ENCODE measurements around the gene TMC7. TPM values are rescaled to one million over a fixed set of nuclear protein-coding genes. Genes with fewer than 3 reads are reported as not detected.

The TMC7 gene
- total RNA-seq, 1 donor from 2014 or later = 3.3 TPM

DNA sequence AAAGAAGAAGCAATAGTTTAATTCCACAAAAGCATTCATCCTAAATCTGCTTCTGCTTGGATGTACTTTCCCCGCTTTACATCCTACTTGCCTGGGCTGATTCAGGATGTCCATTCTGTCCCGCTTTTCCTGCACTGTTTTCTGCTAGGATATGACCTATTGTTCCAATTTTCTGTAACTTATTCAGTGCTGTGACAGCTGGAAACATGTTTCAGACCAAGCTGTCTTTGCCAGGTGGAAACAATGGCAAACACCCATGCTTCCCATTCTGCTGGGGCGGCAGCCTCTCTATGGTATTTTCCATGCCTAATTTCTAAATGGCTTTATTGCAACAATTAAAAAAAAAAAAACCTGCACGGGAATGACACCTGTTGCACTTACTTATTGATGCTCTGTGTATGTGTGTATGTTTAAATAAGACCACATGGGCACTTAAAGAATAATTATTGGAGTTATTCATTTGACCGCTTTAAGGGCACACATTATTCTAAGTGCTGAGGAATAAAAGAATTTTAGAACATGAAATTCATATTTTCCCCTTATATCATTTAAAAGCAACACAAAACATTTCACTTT, 104.7 kb downstream of the TMC7 start:
- DNase-seq (ENCODE audit: low read depth, low spot score) = no peak

DNA sequence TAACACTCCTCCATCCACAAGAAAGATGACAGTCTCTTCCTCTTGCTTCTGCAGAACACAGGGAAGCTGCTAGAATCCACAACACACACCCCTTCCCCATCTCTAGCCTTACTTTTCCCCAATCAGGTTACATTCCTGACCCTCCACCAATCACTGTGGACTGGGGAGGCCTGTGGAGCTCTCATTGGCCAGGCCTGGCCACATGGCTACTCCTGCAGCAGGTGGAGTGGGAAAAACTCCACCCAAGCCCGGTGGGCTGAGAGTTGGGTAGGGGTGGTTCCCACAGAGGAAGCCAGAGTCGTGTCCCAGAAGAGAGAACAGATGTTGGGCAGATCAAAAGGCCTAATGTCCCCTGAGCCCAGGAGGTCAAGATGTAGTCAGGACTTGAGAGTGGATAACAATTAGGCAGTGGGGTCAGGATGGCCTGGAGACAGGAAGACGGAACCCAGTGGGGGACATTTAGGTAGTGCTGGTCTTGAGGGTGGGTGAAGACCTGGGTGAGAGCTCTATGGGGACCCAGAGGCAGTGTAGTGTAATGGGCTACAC, 105.7 kb downstream of the TMC7 start:
- no peak for DNase-seq (ENCODE audit: low read depth, low spot score)

DNA sequence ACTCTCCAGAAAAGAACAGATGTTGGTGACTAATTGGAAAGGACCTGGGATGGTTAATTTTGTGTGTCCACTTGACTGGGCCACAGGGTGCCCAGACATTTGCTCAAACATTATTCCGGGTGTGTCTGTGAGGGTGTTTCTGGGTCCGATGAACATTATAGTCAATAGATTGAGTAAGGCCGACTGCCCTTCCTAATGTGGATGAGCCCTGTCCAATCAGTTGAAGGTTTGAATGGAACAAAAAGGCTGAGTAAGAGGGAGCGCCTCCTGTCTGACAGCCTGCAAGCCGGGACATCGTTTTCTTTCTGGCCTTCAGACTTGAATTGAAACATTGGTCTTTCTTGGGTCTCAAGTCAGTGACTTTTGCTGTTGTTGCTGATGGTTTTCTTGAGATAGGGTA, 107.2 kb downstream of the TMC7 start:
- no peak for DNase-seq (ENCODE audit: low read depth, low spot score)

DNA sequence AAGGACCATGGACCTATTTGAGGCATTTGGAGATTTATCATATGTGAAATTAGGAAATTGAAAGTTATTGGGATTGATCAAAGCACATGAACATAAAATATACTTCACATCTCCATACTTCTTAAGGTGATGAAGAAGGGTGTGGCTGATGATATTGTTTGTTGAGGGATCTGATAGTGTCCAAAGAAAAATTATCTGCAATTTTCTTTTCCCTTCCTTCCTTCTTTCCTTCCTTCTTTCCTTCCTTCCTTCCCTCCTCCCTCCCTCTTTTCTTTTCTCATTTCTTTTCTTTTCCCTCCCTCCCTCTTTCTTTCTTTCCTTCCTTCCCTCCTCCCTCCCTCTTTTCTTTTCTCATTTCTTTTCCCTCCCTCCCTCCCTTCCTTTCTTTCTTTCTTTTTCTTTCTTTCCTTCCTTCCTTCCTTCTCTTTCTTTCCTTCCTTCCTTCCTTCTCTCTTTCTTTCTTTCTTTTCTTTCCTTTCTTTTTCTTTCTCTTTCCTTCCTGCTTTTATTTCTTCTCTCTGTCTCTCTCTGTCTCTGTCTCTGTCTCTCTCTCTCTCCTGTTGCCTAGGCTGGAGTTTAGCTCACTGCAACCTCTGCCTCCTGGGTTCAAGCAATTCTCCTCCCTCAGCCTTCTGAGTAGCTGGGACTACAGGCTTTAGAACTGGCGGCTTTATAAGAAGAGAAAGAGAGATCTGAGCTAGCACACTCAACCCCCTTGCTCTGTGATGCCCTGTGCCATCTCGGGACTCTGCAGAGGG, 109.1 kb downstream of the TMC7 start:
- no peak for DNase-seq (ENCODE audit: low read depth, low spot score)

DNA sequence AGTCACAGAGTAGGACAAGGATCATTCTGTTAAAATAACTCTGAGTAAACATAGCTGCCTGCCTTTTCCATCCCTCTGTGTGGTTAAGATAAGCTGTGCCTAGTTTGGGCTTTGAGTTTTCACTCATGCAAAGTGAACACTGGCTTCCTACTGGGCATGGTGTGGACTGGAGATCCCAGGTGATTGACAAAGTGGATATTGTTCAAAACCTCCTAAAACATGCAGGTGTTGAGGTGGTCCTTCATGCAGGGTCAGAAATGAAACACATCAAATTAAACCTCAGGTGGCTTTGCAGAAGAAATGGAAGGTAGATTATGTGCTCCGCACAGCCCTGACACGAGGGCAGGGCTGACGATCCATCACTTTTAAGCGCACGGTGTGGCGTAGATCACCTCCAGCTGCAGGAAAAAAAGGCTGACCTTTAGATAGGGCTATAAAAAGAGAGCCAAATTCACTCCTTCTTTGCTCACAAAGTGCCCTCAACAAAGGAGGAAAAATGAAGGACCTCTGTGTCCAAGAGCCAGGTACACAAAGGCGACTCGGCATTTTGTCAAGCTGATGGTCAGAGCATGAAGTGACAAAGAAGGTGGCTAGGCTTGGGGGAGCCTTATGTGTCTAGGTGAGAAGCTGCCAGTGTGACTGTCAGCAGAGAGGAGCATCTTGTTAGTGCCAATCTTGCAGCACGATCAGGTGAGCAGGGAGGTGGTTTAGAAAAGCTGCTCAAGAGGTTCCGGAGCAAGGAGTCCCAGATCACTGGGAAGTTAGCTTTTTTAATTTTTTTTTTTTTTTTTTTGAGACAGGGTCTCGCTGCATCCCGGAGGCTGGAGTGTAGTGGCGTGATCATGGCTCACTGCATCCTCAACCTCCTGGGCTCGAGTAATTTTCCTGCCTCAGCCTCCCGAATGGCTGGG, 110.2 kb downstream of the TMC7 start:
- DNase-seq (ENCODE audit: low read depth, low spot score) = no peak

DNA sequence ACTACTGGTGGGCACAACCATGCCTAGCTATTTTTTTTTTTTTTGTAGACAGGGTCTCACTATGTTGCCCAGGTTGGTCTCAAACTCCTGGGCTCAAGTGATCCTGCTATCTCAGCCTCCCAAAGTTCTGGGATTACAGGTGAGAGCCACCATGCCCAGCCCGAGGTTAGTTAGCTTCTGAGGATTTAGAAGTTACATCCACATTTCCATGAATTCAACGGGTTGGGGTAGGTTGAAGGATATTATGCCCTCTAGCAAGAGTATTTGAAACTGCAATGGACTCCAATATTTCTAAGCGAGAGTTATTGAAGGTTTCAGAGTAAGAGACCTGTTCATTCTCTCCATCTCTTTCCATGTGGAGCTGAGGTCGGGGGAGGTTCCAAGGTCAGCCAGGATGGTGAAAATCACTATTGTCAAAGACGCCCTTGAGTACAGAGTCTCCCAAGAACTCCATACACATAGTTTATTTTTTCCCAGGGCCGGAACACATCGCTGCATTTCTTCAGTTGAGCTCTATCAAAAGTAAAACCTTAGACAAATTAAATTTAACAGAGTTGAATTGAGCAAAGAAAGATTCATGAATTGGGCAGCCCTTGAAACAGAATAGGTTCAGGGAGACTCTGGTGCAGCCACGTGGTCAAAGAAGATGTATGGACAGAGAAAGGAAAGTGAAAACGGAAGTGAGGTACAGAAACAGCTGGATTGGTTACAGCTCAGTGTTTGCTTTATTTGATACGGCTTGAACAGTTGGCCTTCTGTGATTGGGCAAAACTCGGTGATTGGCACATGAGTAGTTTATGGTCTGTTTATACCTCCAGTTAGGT, 111.0 kb downstream of the TMC7 start:
- DNase-seq (ENCODE audit: low read depth, low spot score) = no peak

DNA sequence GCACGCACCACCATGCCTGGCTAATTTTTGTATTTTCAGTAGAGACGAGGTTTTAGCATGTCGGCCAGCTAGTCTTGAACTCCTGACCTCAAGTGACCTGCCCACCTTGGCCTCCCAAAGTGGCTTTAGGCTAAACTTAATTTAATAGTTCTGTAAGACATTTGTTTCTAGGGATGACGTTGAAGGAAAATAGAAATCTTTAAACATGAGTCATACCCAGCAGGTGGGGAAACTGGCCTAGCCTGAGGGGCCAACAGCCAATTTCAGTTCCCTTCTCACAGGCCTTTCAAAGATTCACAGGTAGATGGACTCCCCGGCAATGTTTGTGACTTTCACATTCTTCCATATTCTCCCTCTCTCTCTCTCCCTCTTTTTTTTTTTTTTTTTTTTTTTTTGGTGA, 111.9 kb downstream of the TMC7 start:
- no peak for DNase-seq (ENCODE audit: low read depth, low spot score)

DNA sequence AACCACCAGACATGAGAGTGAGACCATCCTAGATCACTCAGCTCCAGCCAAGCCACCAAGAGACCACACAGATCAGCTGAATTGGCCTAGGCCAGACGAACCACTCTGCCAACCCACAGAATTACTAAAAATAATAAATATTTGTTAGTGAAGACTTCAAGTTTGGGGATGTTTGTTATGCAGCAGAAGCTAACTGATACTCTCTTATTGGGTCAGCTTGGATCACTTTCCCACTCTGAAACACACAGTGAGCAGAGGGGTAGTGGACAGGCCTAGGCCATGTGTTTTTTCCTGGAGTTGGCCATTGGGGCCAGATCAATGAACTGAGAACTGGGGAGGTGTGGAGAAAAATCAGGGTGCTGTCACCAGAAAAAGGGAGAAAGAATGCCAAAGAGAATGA, 114.4 kb downstream of the TMC7 start:
- DNase-seq (ENCODE audit: low read depth, low spot score) = no peak

DNA sequence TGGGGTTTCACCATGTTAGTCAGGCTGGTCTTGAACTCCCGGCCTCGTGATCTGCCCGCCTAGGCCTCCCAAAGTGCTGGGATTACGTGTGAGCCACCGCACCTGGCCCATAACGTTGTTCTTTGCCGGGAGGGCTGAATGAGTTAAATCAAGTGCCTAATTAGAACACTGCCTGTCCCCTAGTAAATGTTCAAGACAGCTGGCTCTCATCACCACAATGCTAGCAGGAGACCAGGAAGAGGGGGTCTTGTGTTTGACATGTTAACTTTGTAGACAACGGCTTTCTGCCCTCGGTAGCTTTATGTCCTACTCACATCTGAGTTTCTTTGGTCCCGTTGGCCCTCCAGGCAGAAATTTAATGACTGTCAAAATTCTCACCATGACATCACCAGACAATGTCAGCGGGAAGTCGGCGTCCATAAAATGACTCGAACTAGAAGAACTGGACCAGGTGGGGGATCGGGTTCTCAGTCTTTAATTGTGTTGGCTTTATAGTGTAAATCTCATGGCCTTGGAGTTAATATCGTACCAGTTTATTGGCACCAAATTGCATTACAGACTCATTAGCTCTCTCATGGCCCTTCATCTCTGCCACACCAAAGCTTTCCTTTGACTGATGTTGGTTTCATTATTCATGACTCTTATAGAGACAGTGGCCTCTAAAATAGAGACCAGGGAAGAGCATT, 118.6 kb downstream of the TMC7 start:
- DNase-seq (ENCODE audit: low read depth, low spot score) = no peak

DNA sequence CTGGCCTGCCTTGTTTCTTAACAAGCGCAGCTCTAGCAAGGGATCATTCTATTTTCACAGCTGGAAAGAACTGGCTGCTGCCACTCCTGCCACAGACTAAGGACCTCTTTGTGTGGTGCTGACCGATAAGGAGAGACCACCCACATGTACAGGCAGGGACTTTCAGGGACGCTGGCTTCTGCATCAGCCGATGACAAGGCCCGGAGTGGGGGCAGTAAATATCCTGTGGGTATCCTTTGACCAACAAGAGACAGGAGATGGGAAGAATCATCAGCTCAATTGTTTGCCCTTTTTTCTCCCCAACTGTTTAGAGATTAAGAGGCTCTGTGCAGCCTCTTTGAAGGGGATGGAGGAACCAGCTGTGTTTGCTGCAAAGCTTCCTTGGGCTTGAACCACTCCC, 120.9 kb downstream of the TMC7 start:
- DNase-seq (ENCODE audit: low read depth, low spot score) = no peak

DNA sequence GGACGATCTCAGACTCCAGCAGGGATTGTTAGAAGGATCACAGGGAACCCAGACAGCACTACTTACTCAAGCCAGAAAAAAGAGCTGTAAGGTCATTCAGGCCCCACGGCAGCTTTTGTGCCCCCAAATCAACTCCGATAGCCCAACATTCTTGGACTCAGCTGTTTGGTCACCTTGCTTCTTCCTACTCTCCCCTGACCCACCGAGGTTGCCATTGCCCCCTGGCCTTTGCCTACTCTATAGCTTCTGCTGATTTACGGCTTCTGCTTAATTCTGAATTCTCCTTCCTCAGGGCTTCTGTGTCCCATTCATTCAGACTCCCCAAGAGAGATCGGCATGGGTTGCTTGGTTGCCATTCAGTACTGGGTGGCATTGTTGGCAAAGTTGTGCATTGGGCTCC, 121.4 kb downstream of the TMC7 start:
- DNase-seq (ENCODE audit: low read depth, low spot score) = no peak

DNA sequence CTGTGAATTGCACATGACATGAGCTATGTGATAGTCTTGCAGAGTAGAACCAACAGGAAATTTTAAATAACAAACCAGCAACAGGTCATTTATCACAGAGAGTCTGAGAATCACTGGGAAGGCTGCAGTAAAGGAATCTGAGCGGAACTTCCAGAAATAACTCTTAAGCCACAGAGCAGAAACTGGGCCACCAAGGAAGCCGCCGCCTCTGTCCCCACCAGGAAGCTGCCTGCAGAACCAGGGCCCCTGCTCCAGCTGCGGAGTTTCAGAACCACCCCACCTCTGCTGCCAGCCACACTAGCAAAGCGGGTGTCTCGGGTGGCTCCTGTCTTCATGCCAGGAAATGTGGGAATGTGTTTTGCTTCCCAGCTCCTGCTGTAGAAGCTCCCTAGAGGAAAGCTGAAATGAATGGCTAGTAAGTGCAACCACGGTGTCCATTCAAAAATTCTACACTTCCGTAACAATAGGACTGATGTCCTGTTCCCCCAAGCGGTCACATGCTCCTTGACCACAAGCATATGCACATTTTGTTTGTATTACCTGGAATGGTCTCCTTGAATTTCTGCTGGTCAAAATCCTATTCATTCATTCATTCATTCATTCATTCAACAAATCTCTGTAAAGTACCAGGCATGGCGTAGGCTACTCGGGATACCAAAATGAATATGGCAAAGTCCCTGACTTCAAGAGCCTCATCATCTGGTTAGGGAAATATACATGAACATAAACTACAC, 122.3 kb downstream of the TMC7 start:
- DNase-seq (ENCODE audit: low read depth, low spot score) = no peak

DNA sequence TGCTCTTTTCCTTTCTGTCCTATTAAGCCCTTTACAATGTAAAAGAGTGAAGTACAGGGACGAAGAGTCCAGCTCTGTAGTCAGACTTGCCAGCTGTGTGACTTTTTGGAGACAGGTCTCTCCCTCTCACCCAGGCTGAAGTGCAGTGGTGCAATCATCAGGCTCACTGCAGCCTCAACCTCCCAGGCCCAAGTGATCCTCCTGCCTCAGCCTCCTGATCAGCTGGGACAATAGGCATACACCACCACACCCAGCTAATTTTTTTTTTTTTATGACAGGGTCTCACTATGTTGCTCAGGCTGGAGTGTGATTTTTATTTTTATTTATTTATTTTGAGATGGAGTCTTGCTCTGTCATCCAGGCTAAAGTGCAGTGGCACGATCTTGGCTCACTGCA, 122.9 kb downstream of the TMC7 start:
- DNase-seq (ENCODE audit: low read depth, low spot score) = no peak

DNA sequence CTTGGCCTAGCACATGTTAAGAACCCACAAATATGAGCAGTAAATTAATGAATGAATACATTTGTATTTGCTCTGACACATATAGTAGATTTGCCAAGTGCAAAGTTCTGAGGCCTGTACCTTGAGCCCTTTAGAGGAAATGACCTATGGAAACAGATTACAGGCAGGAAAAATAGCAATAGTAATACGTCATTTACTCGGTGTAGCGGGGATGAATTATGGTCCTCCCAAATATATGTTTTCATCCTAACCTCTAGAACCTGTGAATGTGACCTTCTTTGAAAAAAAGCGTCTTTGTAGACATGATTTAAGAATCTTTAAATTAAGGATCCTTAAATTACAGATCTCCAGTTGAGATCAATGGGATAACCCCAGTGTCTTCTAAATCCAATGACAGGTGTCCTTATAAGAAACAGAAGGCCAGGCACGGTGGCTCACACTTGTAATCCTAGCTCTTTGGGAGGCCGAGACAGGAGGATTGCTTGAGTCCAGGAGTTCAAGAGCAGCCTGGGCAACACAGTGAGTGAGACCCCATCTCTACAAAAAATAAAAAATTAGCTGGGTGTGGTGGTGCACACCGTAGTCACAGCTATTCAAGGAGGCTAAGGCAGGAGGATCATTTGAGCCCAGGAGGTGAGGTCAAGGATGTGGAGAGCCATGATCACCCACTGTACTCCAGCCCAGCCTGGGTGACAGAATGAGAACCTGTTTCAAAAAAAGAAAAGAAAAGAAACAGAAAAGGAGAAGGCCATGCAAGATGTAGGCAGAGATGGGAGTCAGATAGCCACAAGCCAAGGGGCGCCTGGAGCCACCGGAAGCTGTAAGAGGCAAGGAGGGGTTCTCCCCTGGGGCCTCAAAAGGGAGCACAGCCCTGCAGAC, 124.9 kb downstream of the TMC7 start:
- DNase-seq (ENCODE audit: low read depth, low spot score) = no peak

DNA sequence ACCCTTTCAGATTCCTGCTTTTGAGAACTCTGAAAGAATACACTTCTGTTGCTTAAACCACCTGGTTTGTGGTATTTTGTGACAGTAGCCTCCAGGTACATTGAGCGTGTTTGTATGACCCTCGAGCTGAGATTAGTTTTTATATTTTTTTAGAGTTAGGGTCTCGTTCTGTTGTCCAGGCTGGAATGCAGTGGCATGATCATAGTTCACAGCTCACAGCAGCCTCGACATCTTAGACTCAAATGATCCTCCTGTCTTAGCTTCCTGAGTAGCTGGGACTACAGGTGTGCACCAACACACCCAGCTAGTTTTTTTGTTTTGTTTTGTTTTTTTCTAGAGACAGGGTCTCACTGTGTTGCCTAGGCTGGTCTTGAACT, 125.5 kb downstream of the TMC7 start:
- no peak for DNase-seq (ENCODE audit: low read depth, low spot score)

DNA sequence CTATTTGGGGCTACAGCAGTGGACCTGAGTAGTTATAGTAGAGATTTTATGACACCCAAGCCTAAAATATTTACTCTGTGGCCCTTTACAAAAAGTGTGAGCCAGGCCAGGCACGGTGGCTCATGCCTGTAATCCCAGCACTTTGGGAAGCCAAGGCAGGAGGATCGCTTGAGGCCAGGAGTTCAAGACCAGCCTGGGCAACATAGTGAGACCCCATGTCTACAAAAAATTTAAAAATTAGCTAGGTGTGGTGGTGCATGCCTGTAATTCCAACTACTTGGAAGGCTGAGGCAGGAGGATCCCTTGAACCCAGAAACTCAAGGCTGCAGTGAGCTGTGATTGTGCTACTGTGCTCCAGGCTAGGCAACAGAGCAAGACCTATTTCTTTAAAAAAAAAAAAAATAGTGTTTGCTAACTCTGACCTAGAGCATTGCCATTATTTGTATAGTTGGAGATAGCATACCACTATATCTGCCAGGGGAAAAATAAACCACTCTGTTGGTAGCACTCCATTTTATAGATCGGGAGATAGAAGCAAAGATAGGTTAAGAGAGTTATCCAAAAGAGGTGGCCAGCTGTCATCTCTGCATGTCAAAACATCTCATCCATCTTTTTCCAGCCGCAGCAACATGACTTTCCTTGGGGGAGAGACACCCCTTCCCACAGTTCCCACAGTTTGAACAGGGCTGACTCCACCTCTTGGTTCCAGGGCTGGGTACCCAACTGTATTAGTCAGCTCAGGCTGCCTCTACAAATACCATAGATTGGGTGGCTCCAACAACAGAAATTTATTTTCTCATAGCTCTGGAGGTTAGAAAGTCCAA, 127.0 kb downstream of the TMC7 start:
- DNase-seq (ENCODE audit: low read depth, low spot score) = no peak

DNA sequence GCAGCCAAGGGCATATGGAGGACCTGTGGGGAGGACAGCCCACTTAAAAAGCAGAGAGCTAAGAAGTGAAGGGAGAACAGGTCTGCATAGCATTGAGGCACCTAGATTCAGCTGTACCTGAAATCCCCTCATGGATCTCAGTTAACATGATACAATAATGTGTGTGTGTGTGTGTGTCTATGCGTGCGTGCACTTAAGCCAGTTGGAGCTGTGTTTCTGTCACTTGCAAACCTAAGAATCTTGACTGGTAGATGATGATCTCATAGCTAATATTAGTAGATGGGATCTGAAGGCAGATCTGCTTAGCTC, 128.3 kb downstream of the TMC7 start:
- DNase-seq (ENCODE audit: low read depth, low spot score) = no peak

Measured in pulmonary artery endothelial cell (primary cell).